ENCODE measurements around the gene ATXN1. TPM values are rescaled to one million over a fixed set of nuclear protein-coding genes. Genes with fewer than 3 reads are reported as not detected.

ATXN1 gene
- total RNA-seq, 1 experiment from 2014 or later, result 16.5 TPM

DNA sequence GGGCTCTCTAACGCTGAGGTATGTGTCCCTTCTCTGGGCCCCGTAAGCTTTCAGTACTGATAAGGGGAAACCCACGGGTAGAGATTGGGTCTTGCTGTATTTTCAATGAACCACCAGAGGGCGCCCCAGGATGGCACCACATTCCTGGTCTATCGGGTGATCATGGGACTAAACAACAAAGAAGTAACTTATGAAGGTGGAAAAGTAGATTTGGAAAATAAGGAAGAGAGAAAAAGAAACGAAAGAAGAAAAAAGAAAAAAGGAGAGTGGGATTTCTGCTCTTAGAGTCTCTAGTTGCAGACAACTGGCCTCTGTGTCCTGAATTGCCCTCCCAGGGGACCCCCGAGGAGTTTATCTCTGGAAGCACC is 429.1 kb downstream of the ATXN1 start:
- peaks cover 29% of the 10 kb centered on the region for H3K4me1 Mint-ChIP-seq (ENCODE audit: insufficient read depth, unreplicated experiment)

DNA sequence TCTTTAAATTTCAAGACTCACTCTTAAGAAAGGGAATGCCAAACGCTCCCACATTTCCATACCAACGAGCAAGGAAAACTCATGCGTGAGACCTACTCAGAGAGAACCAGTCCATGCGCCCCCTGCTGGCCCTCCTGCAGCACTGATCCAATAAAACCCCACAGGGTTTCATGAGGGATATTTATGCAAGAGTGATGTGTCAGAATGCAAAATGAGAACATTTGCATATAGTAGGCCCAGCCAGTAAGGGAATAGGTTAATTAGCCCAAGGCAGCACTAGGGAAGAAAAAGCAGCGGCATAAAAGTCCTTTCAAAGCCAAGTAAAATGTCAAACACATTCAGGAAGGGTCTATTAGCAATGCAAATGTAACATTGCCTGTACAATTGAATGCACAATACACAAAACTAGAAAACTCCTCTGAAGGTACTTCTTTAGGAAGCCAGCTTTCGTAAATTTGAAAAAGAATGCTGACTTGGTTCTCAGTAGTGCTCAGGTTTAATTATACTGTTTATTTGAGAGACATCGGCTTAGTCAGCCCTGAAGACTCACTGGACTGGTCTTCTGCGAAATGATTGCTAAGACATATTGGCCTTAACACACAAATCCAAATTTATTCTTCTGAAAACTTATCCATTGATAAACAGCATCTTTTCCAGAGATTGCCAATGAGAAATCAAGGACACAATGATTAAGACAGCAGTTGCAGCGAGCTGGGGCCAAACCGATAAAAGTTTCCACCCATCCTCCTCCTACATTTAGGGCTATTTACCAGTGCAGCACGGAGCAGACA is 429.7 kb downstream of the ATXN1 start:
- Mint-ChIP-seq H3K4me1 (ENCODE audit: insufficient read depth, unreplicated experiment) (peaks cover 27% of the 10 kb centered on the region), H3K27me3 (ENCODE audit: insufficient read depth, unreplicated experiment) (no peaks in the 10 kb centered on the region), H3K9me3 (ENCODE audit: unreplicated experiment) (no peaks in the 10 kb centered on the region), H3K27ac (ENCODE audit: low read depth, unreplicated experiment) (no peak overlapping the region), H3K36me3 (ENCODE audit: insufficient read depth, unreplicated experiment) (peaks cover 6% of the 10 kb centered on the region), H3K4me3 (ENCODE audit: unreplicated experiment) (no peak overlapping the region)
- intact Hi-C loops (cut with micrococcal nuclease), result loop anchor here (1.0 to 5.0 kb wide), 10 partner anchors 45 to 755 kb away; partner anchors contain the start of gene ATXN1
- peak; percentile 76 for DNase-seq (ENCODE audit: unreplicated experiment)
- TF ChIP-seq, protein P1, sequence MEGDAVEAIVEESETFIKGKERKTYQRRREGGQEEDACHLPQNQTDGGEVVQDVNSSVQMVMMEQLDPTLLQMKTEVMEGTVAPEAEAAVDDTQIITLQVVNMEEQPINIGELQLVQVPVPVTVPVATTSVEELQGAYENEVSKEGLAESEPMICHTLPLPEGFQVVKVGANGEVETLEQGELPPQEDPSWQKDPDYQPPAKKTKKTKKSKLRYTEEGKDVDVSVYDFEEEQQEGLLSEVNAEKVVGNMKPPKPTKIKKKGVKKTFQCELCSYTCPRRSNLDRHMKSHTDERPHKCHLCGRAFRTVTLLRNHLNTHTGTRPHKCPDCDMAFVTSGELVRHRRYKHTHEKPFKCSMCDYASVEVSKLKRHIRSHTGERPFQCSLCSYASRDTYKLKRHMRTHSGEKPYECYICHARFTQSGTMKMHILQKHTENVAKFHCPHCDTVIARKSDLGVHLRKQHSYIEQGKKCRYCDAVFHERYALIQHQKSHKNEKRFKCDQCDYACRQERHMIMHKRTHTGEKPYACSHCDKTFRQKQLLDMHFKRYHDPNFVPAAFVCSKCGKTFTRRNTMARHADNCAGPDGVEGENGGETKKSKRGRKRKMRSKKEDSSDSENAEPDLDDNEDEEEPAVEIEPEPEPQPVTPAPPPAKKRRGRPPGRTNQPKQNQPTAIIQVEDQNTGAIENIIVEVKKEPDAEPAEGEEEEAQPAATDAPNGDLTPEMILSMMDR (IDR thresholded peaks at IDR 0.05; ENCODE audit: unreplicated experiment), result peak; percentile 85
- CTCF ChIA-PET, result interaction anchor here (0.5 to 5.5 kb wide), 29 partner anchors 8 to 953 kb away, joined by 3 to 43 read pairs (median 4); no protein-coding TSS in a partner anchor
- BruUV-seq (replicated peaks), result no TSS peak
- POLR2A ChIA-PET, result interaction anchor here (0.7 to 3.0 kb wide), 4 partner anchors 395 to 432 kb away, joined by 4 to 14 read pairs (median 6); no protein-coding TSS in a partner anchor

More for the DNA sequence above, 429.1 kb downstream of the ATXN1 start:
- peak; percentile 77 for DNase-seq (ENCODE audit: unreplicated experiment)
- H3K9me3 Mint-ChIP-seq (ENCODE audit: unreplicated experiment), result no peaks in the 10 kb centered on the region
- no TSS peak for BruUV-seq (replicated peaks)
- ChIA-PET CTCF (interaction anchor here (0.5 to 5.5 kb wide), 29 partner anchors 8 to 953 kb away, joined by 3 to 43 read pairs (median 3); no protein-coding TSS in a partner anchor), POLR2A (interaction anchor here (0.7 to 3.0 kb wide), 5 partner anchors 394 to 431 kb away, joined by 4 to 14 read pairs (median 7); no protein-coding TSS in a partner anchor)
- TF ChIP-seq, protein P1 (IDR thresholded peaks at IDR 0.05; ENCODE audit: unreplicated experiment), result peak; percentile 77
- no peaks in the 10 kb centered on the region for H3K27me3 Mint-ChIP-seq (ENCODE audit: insufficient read depth, unreplicated experiment)
- no peak overlapping the region for H3K4me3 Mint-ChIP-seq (ENCODE audit: unreplicated experiment)
- intact Hi-C loops (cut with micrococcal nuclease), result loop anchor here (1.0 to 5.0 kb wide), 8 partner anchors 77 to 754 kb away; partner anchors contain the start of gene ATXN1
- H3K36me3 Mint-ChIP-seq (ENCODE audit: insufficient read depth, unreplicated experiment), result peaks cover 3% of the 10 kb centered on the region
- no peak overlapping the region for H3K27ac Mint-ChIP-seq (ENCODE audit: low read depth, unreplicated experiment)

DNA sequence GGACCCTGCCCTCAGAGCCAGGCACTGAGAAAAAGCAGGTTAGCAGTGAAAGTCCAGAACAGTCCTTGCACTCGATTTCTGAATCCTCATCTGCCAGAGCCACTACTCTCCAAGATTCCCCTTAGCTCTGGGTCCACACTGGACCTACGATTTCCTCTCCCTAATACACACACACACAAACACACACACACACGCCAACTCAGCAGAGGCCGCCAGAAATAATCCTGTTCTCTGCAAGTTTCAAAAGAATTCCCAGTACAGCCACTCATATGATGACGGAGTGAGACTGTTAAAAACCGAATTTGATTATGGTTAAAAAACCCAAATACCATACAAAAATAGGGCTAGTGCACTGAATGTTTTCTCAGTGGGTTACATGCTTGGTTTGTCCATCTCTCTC is 432.0 kb downstream of the ATXN1 start:
- POLR2A ChIA-PET, result no interaction called here

More for the DNA sequence above, 432.0 kb downstream of the ATXN1 start:
- no TSS peak for BruUV-seq (replicated peaks)
- H3K27ac Mint-ChIP-seq (ENCODE audit: low read depth, unreplicated experiment), result no peak overlapping the region
- no peaks in the 10 kb centered on the region for H3K9me3 Mint-ChIP-seq (ENCODE audit: unreplicated experiment)
- no peak overlapping the region for H3K4me3 Mint-ChIP-seq (ENCODE audit: unreplicated experiment)
- TF ChIP-seq, protein P1 (IDR thresholded peaks at IDR 0.05; ENCODE audit: unreplicated experiment), result no peak
- intact Hi-C loops (cut with micrococcal nuclease), result no loop called here
- no peak for DNase-seq (ENCODE audit: unreplicated experiment)
- H3K36me3 Mint-ChIP-seq (ENCODE audit: insufficient read depth, unreplicated experiment), result peaks cover 11% of the 10 kb centered on the region
- no peaks in the 10 kb centered on the region for H3K27me3 Mint-ChIP-seq (ENCODE audit: insufficient read depth, unreplicated experiment)
- CTCF ChIA-PET, result interaction anchor here (0.6 to 2.0 kb wide), 4 partner anchors 147 to 759 kb away, joined by 3 to 6 read pairs (median 4); partner anchors contain the start of gene ATXN1
- H3K4me1 Mint-ChIP-seq (ENCODE audit: insufficient read depth, unreplicated experiment), result peaks cover 6% of the 10 kb centered on the region
